Measurements from ENCODE around the gene PPARD. TPM values are rescaled to one million over a fixed set of nuclear protein-coding genes. Genes with fewer than 3 reads are reported as not detected.

PPARD gene
- total and polyA plus RNA-seq, 2 experiments from 2014 or later = 17.1 to 34.0 TPM

DNA sequence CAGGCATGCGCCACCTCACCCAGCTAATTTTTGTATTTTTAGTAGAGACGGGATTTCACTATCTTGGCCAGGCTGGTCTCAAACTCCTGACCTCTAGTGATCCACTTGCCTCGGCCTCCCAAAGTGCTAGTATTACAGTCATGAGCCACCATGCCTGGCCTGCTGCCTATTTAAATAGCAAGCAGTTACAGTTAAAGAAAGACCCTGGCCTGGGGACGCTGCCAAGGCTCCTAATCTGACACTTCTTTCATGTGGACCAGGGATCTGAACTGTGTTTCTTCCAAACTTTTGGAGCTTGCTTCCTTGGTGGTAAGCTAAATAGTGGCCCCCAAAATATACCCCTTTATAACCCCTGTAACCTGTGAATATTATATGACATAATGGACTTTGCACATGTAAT, 15.3 kb downstream of the PPARD start:
- H3K4me3 ChIP-seq = no peak overlapping the region
- H3K9me3 ChIP-seq (ENCODE audit: low read depth) = no peaks in the 10 kb centered on the region
- TF ChIP-seq, protein P1, sequence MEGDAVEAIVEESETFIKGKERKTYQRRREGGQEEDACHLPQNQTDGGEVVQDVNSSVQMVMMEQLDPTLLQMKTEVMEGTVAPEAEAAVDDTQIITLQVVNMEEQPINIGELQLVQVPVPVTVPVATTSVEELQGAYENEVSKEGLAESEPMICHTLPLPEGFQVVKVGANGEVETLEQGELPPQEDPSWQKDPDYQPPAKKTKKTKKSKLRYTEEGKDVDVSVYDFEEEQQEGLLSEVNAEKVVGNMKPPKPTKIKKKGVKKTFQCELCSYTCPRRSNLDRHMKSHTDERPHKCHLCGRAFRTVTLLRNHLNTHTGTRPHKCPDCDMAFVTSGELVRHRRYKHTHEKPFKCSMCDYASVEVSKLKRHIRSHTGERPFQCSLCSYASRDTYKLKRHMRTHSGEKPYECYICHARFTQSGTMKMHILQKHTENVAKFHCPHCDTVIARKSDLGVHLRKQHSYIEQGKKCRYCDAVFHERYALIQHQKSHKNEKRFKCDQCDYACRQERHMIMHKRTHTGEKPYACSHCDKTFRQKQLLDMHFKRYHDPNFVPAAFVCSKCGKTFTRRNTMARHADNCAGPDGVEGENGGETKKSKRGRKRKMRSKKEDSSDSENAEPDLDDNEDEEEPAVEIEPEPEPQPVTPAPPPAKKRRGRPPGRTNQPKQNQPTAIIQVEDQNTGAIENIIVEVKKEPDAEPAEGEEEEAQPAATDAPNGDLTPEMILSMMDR (IDR thresholded peaks at IDR 0.05; ENCODE audit: low read depth, low read length) = no peak
- peaks cover 10% of the 10 kb centered on the region for H3K4me1 ChIP-seq (ENCODE audit: low read depth)
- DNase-seq (ENCODE audit: low read depth in 1 of 2, low spot score in 1 of 2) = no peak
- no peak overlapping the region for H3K27ac ChIP-seq
- H3K27me3 ChIP-seq = no peaks in the 10 kb centered on the region
- peaks cover 9% of the 10 kb centered on the region for H3K36me3 ChIP-seq

GRCh38 chr6:35358086-35358485, 15.7 kb downstream of the PPARD start:
- Histone ChIP-seq H3K27me3 (no peaks in the 10 kb centered on the region), H3K9me3 (ENCODE audit: low read depth) (no peaks in the 10 kb centered on the region), H3K27ac (no peak overlapping the region), H3K4me3 (no peak overlapping the region), H3K4me1 (ENCODE audit: low read depth) (peaks cover 14% of the 10 kb centered on the region), H3K36me3 (peaks cover 5% of the 10 kb centered on the region)
- DNase-seq (ENCODE audit: low read depth in 1 of 2, low spot score in 1 of 2) = no peak
- TF ChIP-seq, protein P1 (IDR thresholded peaks at IDR 0.05; ENCODE audit: low read depth, low read length) = no peak

DNA sequence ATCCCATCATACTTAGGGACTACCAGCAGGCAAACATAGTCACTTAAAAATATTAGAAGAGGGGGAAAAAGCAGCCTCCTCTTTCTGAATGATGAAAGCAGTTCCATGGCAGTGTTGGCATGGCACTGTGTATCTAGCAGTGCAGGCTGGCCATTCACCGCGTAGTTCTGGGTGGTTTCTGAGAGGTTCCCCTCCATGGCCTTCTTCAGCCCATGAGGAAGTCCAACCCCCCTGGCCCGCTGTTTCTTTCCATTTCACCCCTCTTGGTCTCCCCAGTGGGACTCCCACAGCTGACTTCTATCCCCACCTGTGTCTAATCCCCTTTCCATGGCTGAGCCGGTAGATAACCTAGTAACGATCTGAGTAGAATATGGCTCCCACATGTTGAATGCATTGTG, 17.0 kb downstream of the PPARD start:
- H3K27ac ChIP-seq = peak overlapping the region; percentile 61
- no peak overlapping the region for H3K4me3 ChIP-seq
- H3K9me3 ChIP-seq (ENCODE audit: low read depth) = no peaks in the 10 kb centered on the region
- H3K27me3 ChIP-seq = no peaks in the 10 kb centered on the region
- no peak for DNase-seq (ENCODE audit: low read depth in 1 of 2, low spot score in 1 of 2)
- H3K4me1 ChIP-seq (ENCODE audit: low read depth) = peaks cover 23% of the 10 kb centered on the region
- H3K36me3 ChIP-seq = no peaks in the 10 kb centered on the region
- TF ChIP-seq, protein P1 (IDR thresholded peaks at IDR 0.05; ENCODE audit: low read depth, low read length) = no peak

DNA sequence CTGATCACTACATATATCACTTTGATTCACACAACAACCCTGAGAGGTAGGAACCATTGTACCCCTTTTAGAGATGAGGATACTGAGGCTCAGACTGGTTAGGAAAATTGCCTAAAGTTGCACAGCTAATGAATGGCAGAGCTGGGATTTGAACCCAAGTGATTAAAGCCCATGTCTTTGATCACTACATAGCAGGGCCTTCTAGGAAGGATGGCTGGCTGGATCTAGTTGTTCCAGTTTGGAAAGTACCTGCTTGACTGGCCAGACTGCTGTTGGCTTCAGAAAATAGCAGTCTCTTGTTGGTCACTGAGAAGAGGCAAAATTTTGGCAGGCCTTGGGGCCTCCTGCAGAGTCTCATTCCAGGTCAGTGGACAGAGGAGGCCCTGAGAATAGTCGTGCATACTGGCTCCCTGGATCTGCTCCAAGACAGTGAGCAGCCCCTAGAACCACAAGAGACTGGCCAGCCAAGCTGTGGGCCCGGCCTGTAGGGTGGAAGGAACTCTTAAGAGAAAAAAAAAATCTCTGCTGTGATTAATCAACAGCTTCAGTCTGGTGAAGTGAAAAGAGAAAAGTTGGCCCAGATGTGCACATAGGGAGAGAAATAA, 17.5 kb downstream of the PPARD start:
- TF ChIP-seq, protein P1 (IDR thresholded peaks at IDR 0.05; ENCODE audit: low read depth, low read length) = no peak
- Histone ChIP-seq H3K27me3 (no peaks in the 10 kb centered on the region), H3K4me3 (no peak overlapping the region), H3K9me3 (ENCODE audit: low read depth) (no peaks in the 10 kb centered on the region), H3K36me3 (no peaks in the 10 kb centered on the region), H3K27ac (peak overlapping the region; percentile 61), H3K4me1 (ENCODE audit: low read depth) (peaks cover 23% of the 10 kb centered on the region)
- peak; percentile 28 to 97 for DNase-seq (ENCODE audit: low read depth in 1 of 2, low spot score in 1 of 2)

- Histone ChIP-seq H3K4me3 (no peak overlapping the region), H3K27me3 (no peaks in the 10 kb centered on the region), H3K36me3 (no peaks in the 10 kb centered on the region), H3K9me3 (ENCODE audit: low read depth) (no peaks in the 10 kb centered on the region), H3K27ac (peak overlapping the region; percentile 64), H3K4me1 (ENCODE audit: low read depth) (peaks cover 23% of the 10 kb centered on the region)
- peak in 1 of 2 donors; percentile 40 for DNase-seq (ENCODE audit: low read depth in 1 of 2, low spot score in 1 of 2)
- TF ChIP-seq, protein P1 (IDR thresholded peaks at IDR 0.05; ENCODE audit: low read depth, low read length) = no peak
Measured at GRCh38 chr6:35360349-35361138, 18.2 kb downstream of the PPARD start.

All from cardiac muscle cell (in vitro differentiated cells and primary cell).